ENCODE data around the gene MS4A12. TPM values are rescaled to one million over a fixed set of nuclear protein-coding genes. Genes with fewer than 3 reads are reported as not detected.

MS4A12 gene
- total and polyA plus RNA-seq, 2 of the 8 experiments (the other 6 are each of a cell fraction or from before 2014, with no cell fraction given): 0.14 to 0.39 TPM

DNA sequence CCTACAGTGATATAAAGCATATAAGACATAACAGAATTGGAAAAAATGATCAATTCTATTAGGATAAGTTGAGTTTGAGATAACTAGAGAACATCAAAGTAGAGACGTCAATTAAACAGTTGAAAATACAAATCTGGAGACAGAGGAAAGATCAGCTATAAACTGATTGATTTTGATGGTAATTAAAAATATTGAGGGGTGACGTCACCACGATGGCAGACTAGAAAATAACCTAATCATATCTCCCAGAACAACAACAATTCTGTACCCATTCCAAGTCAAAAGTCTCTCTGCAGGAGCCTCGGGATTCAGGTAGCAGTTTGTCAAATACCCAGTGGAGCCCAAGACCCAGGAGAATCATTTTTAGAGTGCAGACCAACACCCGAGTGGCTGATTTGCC, 51.5 kb downstream of the MS4A12 start:
- FAIRE-seq: no peak
- ChIA-PET POLR2A (ENCODE audit: partially characterized antibody) (no interaction called here), CTCF (ENCODE audit: partially characterized antibody) (interaction anchor here (0.9 to 1.4 kb wide), 3 partner anchors 60 to 210 kb away, joined by 3 to 5 read pairs (median 3); no protein-coding TSS in a partner anchor)
- Histone ChIP-seq H3K79me2 (ENCODE audit: control insufficient read depth in 1 of 2, insufficient read depth in 2 of 2, low read length in 2 of 2) (no peaks in the 10 kb centered on the region), H3K4me2 (ENCODE audit: insufficient read depth in 1 of 2, low read depth in 2 of 2, low read length in 2 of 2) (no peak overlapping the region), H2AK5ac (ENCODE audit: low read depth, low read length) (no peak overlapping the region), H3K4me1 (replicated peaks in 1 of 4; ENCODE audit: control insufficient read depth in 3 of 4, insufficient read depth in 4 of 4, low read length in 3 of 4) (no peaks in the 10 kb centered on the region), H2BK15ac (ENCODE audit: low read length) (no peak overlapping the region), H4K20me1 (replicated peaks in 1 of 2; ENCODE audit: control insufficient read depth in 1 of 2, insufficient read depth in 2 of 2, low read length in 2 of 2) (no peaks in the 10 kb centered on the region), H3K27me3 (replicated peaks in 1 of 4; ENCODE audit: control insufficient read depth in 3 of 4, extremely low read depth in 1 of 4, insufficient read depth in 3 of 4, low read length in 3 of 4) (no peaks in the 10 kb centered on the region), H3K9me3 (ENCODE audit: insufficient read depth in 2 of 2, low read depth in 1 of 2, low read length in 1 of 2) (no peaks in the 10 kb centered on the region), H3K23ac (ENCODE audit: insufficient read length) (no peak overlapping the region), H2BK5ac (ENCODE audit: low read depth, low read length) (no peak overlapping the region), H4K91ac (replicated peaks; ENCODE audit: insufficient read length, low read length) (no peak overlapping the region), H3K27ac (ENCODE audit: low read depth, low read length) (no peak overlapping the region), H3K56ac (replicated peaks; ENCODE audit: insufficient read length, low read depth, low read length) (no peak overlapping the region), H3K79me1 (ENCODE audit: low read depth, low read length) (no peaks in the 10 kb centered on the region), H2AFZ (ENCODE audit: low read length) (peak overlapping the region; percentile 80), H2BK12ac (ENCODE audit: low read depth, low read length) (no peak overlapping the region), H3K14ac (ENCODE audit: insufficient read length) (no peak overlapping the region), H3K23me2 (ENCODE audit: low read depth, low read length) (no peaks in the 10 kb centered on the region), H3K18ac (ENCODE audit: extremely low read depth, low read length) (no peak overlapping the region), H2BK20ac (ENCODE audit: low read length) (no peak overlapping the region), H3K4me3 (ENCODE audit: extremely low read depth in 1 of 4, insufficient read depth in 2 of 4, low read depth in 3 of 4, low read length in 4 of 4) (no peak overlapping the region), H3K9ac (replicated peaks in 1 of 4; ENCODE audit: extremely low read depth in 1 of 4, low read depth in 3 of 4, low read length in 3 of 4) (no peak overlapping the region), H3K36me3 (ENCODE audit: control insufficient read depth in 2 of 4, insufficient read depth in 4 of 4, low read length in 3 of 4) (no peaks in the 10 kb centered on the region), H4K8ac (ENCODE audit: extremely low read depth, insufficient read depth, low read length) (no peak overlapping the region), H4K5ac (ENCODE audit: insufficient read length, low read depth, low read length) (no peak overlapping the region), H3K4ac (replicated peaks; ENCODE audit: insufficient read length, low read depth, low read length) (no peak overlapping the region), H2BK120ac (replicated peaks; ENCODE audit: low read depth, low read length) (no peak overlapping the region)
- 94% methylated on average over 5 of the region's 5 CpGs; no CpG with 5 or more reads in 1 of the 2 experiments for WGBS, 2 experiments (ENCODE audit: extremely low coverage in 1 of 2, insufficient coverage in 1 of 2, insufficient read length in 1 of 2, insufficient replicate concordance in 2 of 2, low coverage in 1 of 2, low lambda C conversion rate in 2 of 2, missing lambda C conversion rate in 1 of 2)
- no peak for DNase-seq (ENCODE audit: low read depth in 1 of 2, low spot score in 2 of 2)
- no peak for TF ChIP-seq ZNF274 (IDR thresholded peaks at IDR 0.05; ENCODE audit: borderline replicate concordance, extremely low read depth, low read length)
- TF ChIP-seq HDAC2 (IDR thresholded peaks at IDR 0.05; ENCODE audit: borderline replicate concordance in 1 of 2, low read depth in 2 of 2, low read length in 2 of 2): no peak
- TF ChIP-seq NRF1 (IDR thresholded peaks at IDR 0.05; ENCODE audit: low read depth, low read length): no peak
- no peak for TF ChIP-seq RAD21 (IDR thresholded peaks at IDR 0.05 in 1 of 2, conservative IDR thresholded peaks at IDR 0.05 in 1 of 2; ENCODE audit: low read depth in 2 of 2, low read length in 2 of 2)
- TF ChIP-seq CHD2 (IDR thresholded peaks at IDR 0.05; ENCODE audit: low read length): no peak
- no peak for TF ChIP-seq NANOG (IDR thresholded peaks at IDR 0.05; ENCODE audit: insufficient read depth, low read depth, low read length, poor library complexity, severe bottlenecking)
- no peak for TF ChIP-seq FOSL1 (IDR thresholded peaks at IDR 0.05; ENCODE audit: insufficient read depth, low read depth, low read length)
- no peak for TF ChIP-seq CEBPB (IDR thresholded peaks at IDR 0.05; ENCODE audit: low read depth, low read length)
- no peak for TF ChIP-seq BACH1 (IDR thresholded peaks at IDR 0.05; ENCODE audit: low read length)
- no peak for TF ChIP-seq ATF2 (IDR thresholded peaks at IDR 0.05; ENCODE audit: low read length)
- TF ChIP-seq POLR2AphosphoS5 (IDR thresholded peaks at IDR 0.05; ENCODE audit: low read depth, low read length): no peak
